Memory B cell (primary cell): ENCODE results near the gene NR1I3.
A peak's percentile ranks its signal among the peaks of the same experiment; 100 is the strongest.

ENCODE experiments used
- ATAC-seq: fragments of 150-1000 bp; cut with Tn5 transposase; 2 replicates; pipeline ENCODE4 v1.10.0; 2021; ENCODE audit warnings: low read depth, mild to moderate bottlenecking, moderate library complexity
- DNase-seq, 2 donors: peaks; one replicate each; pipeline ENCODE4 v3.0.0; 2022; ENCODE audit warnings: low spot score in 2 of 2
- H3K27ac Mint-ChIP-seq: one replicate; pipeline ENCODE4 v1.8.0; 2022; ENCODE audit warnings: mild to moderate bottlenecking, moderate library complexity, mixed read lengths
- H3K27me3 Mint-ChIP-seq: one replicate; pipeline ENCODE4 v1.8.0; 2022; ENCODE audit warnings: mixed read lengths
- H3K36me3 Mint-ChIP-seq: one replicate; pipeline ENCODE4 v1.8.0; 2022; ENCODE audit warnings: mild to moderate bottlenecking, mixed read lengths
- H3K4me1 Mint-ChIP-seq: one replicate; pipeline ENCODE4 v1.8.0; 2022; ENCODE audit warnings: mixed read lengths
- H3K4me3 Mint-ChIP-seq: one replicate; pipeline ENCODE4 v1.8.0; 2022; ENCODE audit warnings: mild to moderate bottlenecking, moderate library complexity, mixed read lengths
- H3K9me3 Mint-ChIP-seq: one replicate; pipeline ENCODE4 v1.8.0; 2022; ENCODE audit warnings: mixed read lengths

NR1I3 gene

DNA sequence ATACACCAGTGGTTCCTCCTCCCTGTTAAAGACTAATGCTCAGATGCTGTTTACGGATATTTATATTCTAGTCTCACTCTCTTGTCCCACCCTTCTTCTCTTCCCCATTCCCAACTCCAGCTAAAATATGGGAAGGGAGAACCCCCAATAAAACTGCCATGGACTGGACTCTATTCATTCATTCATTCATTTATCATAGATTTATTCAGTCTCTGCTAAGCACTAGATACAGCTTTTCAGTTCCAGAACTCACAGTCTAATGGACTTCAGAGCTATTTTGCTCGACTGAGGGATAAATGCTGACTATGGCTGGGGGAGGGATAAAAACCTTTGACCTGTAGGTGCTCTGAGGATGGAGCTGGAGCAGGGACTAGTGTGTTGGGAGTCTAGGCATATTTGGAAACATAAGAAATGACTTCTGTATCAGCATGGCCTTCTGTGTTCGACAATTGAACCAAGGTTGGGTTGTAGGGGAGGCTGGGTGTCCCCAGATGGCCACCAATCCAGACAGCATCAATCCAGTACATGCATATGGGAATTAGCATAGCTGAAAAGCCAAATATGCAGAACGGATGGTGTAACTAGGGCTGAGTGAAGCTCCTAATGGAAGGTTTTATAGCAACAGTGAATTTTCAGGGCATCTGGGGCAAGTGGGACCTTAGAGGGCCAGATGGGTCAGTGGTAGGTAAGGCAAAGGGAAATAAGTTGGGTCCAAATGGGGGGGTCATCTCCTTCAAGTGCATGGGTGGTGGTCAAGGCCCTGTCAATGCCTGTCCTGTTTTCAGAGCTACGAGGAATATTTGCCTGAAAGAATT, 18.7 kb downstream of the NR1I3 start:
- Mint-ChIP-seq H3K27me3 (peaks cover 27% of the 10 kb centered on the region), H3K4me1 (peaks cover 28% of the 10 kb centered on the region), H3K27ac (no peak overlapping the region), H3K36me3 (peaks cover 10% of the 10 kb centered on the region), H3K4me3 (no peak overlapping the region), H3K9me3 (no peaks in the 10 kb centered on the region)
- ATAC-seq (no peak), DNase-seq (no peak)

DNA sequence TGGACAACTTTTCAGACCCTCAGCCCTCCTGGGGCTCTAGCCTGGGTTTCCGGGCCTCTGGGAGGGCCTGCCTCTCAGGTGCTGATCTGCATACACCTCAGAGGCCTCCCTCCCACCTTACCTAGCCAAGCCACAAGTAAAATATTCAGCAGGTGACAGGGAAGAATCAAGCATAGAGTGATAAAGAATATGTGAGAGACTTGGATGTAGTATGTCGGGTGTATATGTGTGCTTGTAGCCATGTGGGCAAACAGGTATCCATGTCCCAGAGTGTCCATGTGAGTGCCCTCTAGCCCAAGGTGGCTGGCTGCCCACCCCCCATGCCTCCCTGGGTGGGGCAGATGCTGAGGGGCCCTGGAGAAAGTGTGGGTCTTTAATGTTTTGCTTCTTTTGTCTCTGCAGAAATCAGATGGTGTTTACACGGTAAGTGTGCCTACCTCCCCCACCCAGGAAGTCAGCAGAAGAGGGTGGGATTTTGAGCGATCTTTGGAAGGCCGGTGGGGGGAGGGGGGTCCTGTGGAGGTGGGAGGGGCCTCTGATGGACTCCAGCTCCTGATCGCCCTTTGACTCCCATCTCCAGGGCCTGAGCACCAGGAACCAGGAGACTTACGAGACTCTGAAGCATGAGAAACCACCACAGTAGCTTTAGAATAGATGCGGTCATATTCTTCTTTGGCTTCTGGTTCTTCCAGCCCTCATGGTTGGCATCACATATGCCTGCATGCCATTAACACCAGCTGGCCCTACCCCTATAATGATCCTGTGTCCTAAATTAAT, 19.5 kb downstream of the NR1I3 start:
- DNase-seq (no peak), ATAC-seq (no peak)
- Mint-ChIP-seq H3K4me3 (no peak overlapping the region), H3K9me3 (no peaks in the 10 kb centered on the region), H3K4me1 (peaks cover 28% of the 10 kb centered on the region), H3K27me3 (peaks cover 20% of the 10 kb centered on the region), H3K36me3 (peaks cover 17% of the 10 kb centered on the region), H3K27ac (no peak overlapping the region)

DNA sequence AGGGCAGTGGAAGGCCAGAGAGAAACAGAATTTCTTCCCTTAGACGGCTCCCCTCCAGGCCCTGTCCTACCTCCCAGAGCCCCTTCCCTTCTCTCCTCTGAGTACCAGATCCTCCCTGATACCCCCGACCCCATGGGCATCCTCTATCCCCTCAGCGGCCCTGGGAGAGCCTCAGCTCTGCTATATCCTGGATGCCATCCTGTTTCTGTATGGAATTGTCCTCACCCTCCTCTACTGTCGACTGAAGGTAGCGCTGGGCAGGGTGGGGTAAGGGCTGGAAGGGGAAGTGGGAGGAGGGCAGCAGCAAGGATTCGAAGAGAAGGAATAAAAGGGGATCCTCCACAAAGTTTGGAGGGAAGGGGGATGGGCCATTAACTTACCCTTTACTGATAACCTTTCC, 20.2 kb downstream of the NR1I3 start:
- Mint-ChIP-seq H3K27me3 (peaks cover 15% of the 10 kb centered on the region), H3K4me3 (no peak overlapping the region), H3K27ac (no peak overlapping the region), H3K9me3 (no peaks in the 10 kb centered on the region), H3K4me1 (peaks cover 28% of the 10 kb centered on the region), H3K36me3 (peaks cover 23% of the 10 kb centered on the region)
- ATAC-seq = no peak
- DNase-seq = no peak

DNA sequence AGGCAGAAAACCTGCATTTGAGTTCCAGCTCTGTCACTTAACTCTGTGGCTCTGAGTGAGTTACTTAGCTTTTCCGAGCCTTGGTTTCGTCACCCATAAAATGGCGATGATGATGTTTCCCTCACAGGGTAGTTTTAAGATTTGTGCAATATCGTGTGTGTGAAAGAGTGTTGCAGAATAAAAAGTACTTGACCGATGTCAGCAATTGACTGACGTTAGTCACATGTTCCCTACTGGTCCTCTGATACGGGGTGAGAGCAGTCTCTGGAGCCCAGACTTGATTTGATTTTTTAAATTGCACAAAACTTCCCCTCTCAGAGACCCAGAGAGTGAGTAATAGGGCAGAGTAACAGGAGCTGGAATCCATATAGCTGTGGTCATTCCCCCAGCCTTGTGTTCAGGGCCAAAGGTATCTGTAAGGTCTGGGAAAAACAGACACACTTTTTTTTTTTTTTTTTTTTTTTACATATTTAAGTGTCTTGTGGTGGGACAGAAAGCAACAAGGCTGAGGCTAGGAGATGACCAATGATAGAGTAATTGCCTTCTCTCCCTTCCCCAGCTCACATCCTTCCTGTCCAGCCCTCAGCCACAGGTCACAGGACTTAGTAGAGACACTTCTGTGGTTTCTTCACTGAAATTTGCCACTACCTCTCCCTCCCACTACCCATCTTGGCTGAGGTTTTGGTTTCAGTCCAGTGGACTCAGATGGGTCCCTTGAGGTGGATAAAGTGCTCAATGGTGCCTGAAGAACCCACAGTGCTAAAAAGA, 20.9 kb downstream of the NR1I3 start:
- Mint-ChIP-seq H3K27me3 (peaks cover 12% of the 10 kb centered on the region), H3K36me3 (peaks cover 28% of the 10 kb centered on the region), H3K4me3 (no peak overlapping the region), H3K9me3 (no peaks in the 10 kb centered on the region), H3K4me1 (peaks cover 28% of the 10 kb centered on the region), H3K27ac (no peak overlapping the region)
- DNase-seq (no peak), ATAC-seq (peak; percentile 92)

DNA sequence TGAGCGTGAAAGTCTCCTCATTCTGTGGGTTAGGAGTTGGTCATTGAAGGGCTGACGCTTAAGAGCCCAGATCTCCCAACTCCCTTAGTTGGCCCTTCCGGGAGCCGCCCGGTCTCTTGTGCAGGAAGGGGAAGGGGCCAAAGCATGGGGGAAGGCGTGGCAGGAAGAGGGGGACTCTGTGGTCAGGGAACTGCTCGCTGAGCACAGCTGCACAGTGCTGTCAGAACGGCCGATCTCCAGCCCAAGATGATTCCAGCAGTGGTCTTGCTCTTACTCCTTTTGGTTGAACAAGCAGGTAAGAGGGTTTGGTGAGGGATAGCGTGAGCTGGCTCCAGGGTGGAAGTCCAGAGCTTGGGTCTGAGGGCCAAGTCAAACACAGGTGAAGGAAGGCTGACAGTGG, 22.9 kb downstream of the NR1I3 start, which contains the start of gene FCER1G:
Gene FCER1G (plus strand): TSS at position 220 of the 400 bp plus-strand sequence. CDS start 27 bp downstream, at position 247.
- no peak within 1 kb of the TSS for H3K4me3 Mint-ChIP-seq

DNA sequence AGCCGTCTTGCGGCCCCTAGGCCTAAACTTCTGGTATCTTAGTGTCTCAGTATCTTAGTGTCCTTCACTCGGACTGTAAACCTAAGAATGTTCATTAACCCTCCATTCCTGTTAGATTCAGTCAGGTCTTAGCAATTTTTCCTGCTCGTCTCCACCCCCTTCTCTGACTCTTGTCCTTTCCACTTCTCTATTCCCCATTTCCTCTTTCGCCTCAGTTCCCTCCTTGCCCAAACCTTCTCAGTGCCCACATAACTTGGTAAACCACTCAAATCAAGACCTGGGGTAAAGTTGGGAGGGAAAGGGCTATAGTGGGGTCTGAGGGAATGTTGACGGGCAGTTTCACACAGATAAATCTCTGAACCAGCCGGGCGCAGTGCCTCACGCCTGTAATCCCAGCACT, 23.6 kb downstream of the NR1I3 start:
- Mint-ChIP-seq H3K9me3 (no peaks in the 10 kb centered on the region), H3K27ac (no peak overlapping the region), H3K4me3 (no peak overlapping the region), H3K27me3 (peaks cover 2% of the 10 kb centered on the region), H3K36me3 (peaks cover 41% of the 10 kb centered on the region), H3K4me1 (peaks cover 26% of the 10 kb centered on the region)
- ATAC-seq = no peak
- DNase-seq = no peak

More for the DNA sequence above, 22.9 kb downstream of the NR1I3 start, which contains the start of gene FCER1G:
- Mint-ChIP-seq H3K4me1 (peaks cover 25% of the 10 kb centered on the region), H3K36me3 (peaks cover 35% of the 10 kb centered on the region), H3K9me3 (no peaks in the 10 kb centered on the region), H3K27me3 (peaks cover 6% of the 10 kb centered on the region), H3K27ac (no peak within 1 kb of the TSS)
- DNase-seq = no peak
- no peak for ATAC-seq

DNA sequence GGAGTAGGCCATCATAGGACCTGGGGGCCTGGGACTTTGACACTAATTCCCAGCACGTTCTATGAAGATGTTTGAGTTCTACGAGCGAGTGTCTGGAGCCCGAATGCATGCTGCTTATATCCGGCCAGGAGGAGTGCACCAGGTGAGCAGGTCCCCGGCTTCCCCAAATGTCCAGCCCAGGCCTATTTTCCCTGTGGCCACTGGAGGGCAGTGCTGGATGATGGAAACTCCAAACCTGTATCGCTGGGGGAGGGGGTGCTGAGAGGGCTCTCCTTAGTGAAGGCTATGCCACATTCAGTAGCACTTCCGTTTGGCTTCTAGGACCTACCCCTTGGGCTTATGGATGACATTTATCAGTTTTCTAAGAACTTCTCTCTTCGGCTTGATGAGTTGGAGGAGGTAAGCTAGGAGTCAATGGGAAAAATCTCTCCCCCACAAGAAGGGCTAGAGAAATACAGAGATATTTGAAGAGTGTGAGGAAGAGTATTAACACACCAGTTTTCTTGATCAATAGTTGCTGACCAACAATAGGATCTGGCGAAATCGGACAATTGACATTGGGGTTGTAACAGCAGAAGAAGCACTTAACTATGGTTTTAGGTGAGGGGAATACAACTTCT, 28.1 kb downstream of the NR1I3 start:
- Mint-ChIP-seq H3K27ac (no peak overlapping the region), H3K4me1 (peaks cover 8% of the 10 kb centered on the region), H3K4me3 (no peak overlapping the region), H3K9me3 (no peaks in the 10 kb centered on the region), H3K27me3 (no peaks in the 10 kb centered on the region), H3K36me3 (peaks cover 49% of the 10 kb centered on the region)
- DNase-seq = peak; percentile 64 to 67
- peak; percentile 97 for ATAC-seq

DNA sequence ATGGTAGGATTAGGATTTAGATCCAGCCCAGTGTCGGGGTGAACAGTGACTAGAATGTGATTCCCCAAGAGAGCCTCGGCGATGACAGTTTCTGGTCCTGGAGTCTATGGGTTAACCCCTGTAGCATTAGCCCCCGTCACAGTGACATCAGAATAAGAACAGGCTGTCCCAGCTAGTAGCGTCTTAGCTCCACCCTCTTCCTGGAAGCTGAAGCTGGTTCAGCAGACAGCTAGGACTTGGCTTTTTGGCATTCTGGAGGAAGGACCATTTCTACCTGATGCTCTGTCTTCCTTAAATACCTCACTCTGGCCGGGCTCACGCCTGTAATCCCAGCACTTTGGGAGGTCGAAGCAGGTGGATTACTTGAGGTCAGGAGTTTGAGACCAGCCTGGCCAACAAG, 30.8 kb downstream of the NR1I3 start:
- no peak for DNase-seq
- Mint-ChIP-seq H3K36me3 (peaks cover 37% of the 10 kb centered on the region), H3K4me1 (peaks cover 15% of the 10 kb centered on the region), H3K4me3 (no peak overlapping the region), H3K9me3 (no peaks in the 10 kb centered on the region), H3K27me3 (no peaks in the 10 kb centered on the region), H3K27ac (no peak overlapping the region)
- ATAC-seq = no peak

DNA sequence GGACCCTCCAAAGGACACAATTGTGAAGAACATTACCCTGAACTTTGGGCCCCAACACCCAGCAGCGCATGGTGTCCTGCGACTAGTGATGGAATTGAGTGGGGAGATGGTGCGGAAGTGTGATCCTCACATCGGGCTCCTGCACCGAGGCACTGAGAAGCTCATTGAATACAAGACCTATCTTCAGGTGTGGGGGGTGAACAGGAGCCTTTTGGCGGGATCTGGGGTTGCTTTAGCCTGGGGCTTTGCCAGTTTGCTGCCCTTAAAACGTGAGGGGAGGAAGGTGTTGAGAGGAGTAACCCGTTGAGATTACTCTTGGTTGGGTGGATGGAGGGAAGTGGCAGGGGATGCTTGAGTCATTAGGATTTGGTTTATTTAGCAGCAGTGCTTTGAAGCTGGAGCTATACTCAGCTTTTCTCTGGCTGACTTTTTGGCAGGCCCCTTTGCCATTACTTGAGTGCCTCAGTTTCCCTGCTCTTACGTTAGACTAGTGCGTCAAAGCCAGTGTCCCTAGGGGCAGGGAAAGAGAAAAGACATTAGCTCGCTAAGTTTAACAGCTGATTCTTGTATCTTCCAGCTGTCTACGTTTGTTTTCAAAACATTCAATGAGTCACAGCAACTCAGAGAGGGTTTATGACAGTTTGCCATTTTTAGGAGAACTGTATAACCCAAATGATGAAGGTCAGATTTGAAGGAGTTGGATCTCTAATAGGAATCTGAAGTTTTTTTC, 31.4 kb downstream of the NR1I3 start:
- no peak for ATAC-seq
- Mint-ChIP-seq H3K27me3 (no peaks in the 10 kb centered on the region), H3K9me3 (no peaks in the 10 kb centered on the region), H3K4me3 (no peak overlapping the region), H3K4me1 (peaks cover 15% of the 10 kb centered on the region), H3K36me3 (peaks cover 32% of the 10 kb centered on the region), H3K27ac (no peak overlapping the region)
- no peak for DNase-seq

DNA sequence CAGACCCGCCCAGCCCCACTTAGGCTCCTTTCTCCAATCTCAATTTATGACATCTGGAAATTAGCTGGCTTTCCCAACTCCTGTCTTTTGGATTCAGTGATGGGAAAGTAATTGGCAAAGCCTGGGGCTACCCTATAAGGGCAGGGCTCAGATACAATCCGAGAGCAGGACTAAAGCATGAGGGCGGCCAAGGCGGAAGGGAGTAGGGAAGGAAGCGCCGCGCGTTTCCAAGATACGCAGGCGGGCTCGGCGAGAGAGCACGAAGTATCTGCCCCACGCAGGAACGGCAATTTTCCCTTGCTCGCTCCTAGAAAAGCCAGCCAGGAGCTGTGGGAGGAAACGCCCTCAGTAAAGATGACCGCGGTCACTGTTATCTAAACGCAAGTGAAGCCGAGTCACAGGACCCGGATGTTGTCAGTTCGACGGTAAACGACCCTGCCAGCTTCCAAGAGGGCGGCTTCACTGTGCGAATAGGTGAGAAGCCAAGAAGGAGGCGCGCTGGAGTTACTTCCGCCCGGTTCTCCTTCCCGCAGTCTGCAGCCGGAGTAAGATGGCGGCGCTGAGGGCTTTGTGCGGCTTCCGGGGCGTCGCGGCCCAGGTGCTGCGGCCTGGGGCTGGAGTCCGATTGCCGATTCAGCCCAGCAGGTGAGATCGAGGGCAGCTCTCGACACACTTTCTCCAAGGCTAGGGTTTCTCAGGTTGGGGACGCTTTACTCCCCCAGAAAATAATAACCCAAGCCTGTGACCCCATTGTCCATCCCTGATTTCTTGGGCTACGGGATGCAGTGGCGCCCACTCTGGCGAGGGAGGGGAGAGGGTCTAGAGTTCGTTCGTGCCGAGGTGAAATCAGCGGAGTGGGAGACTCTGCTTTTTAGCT, 35.9 kb downstream of the NR1I3 start, which contains the start of gene NDUFS2:
Gene NDUFS2 (plus strand): TSS at position 532 of the 877 bp plus-strand sequence. CDS start 19 bp downstream, at position 551.
- H3K27me3 Mint-ChIP-seq = peaks cover 3% of the 10 kb centered on the region
- H3K4me1 Mint-ChIP-seq = peaks cover 22% of the 10 kb centered on the region
- DNase-seq (peak; percentile 83 to 88), ATAC-seq (peak; percentile 99)
- H3K27ac Mint-ChIP-seq = peak within 1 kb of the TSS; percentile 94
- H3K36me3 Mint-ChIP-seq = peaks cover 18% of the 10 kb centered on the region
- H3K4me3 Mint-ChIP-seq = peak within 1 kb of the TSS; percentile 95
- no peaks in the 10 kb centered on the region for H3K9me3 Mint-ChIP-seq

DNA sequence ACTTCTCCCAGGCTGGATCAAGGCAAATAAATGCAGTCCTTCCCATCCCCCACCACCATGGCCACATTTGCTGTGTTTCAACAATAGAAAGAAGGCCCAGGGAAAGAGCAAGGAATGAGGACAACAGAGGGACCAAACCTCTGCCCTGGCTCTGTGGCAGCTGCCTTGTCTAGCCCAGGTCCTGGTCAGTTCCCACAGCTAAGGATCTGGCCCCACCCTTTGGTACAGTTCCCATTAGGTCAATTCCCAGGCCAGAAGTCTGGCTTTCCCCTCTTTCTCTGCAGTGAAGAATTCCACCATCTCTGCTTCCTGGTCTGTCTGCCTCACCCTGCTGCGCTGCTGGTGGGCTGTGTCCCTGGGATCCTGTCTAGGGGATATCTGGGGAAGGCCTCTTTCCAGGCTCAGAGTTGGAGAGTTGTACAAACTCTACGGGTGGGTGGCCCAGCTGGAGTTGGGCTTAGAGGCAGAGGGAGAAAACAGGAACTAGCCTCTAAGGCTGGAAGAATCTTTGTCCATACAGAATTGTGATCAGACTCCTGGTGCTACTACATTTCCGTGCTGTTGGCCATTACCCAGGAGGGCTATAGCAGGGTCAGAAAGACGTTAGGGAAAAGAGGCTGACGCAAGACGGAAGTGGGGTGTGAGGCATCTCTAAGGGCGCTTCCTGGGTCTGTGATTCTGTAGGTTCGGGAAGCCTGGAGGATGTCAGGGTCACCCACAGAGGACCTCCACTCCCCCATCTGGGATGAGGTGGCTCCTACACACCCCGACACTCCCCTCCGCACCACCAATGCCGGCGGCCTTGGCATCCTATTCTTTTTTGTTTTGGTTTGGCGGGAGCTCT, 36.8 kb downstream of the NR1I3 start:
- Mint-ChIP-seq H3K27ac (peak overlapping the region; percentile 94), H3K36me3 (peaks cover 15% of the 10 kb centered on the region), H3K27me3 (peaks cover 3% of the 10 kb centered on the region), H3K4me3 (peak overlapping the region; percentile 95), H3K4me1 (peaks cover 22% of the 10 kb centered on the region), H3K9me3 (no peaks in the 10 kb centered on the region)
- DNase-seq (no peak), ATAC-seq (no peak)
